ENCODE data around the gene PSMD7. TPM values are rescaled to one million over a fixed set of nuclear protein-coding genes. Genes with fewer than 3 reads are reported as not detected.

PSMD7 gene
- total RNA-seq, 1 donor from 2014 or later: 64.3 TPM

Other genes starting within 250 kb of the PSMD7 start
- gene NPIPB15, start 79.5 kb downstream of the PSMD7 start, total RNA-seq: 5.6 TPM
- gene CLEC18B, start 124.7 kb downstream of the PSMD7 start, total RNA-seq: 6.0 TPM

Measured in mucosa of gallbladder (tissue), 1 donor.